ES-I3 (cell line): ENCODE data around the gene ZNF239.
"Not testable (repeated sequence)": the region's sequence is repeated elsewhere in the genome, so short reads cannot be mapped to it uniquely, and the experiment has no call there.

Experiments
- H3K36me3 ChIP-seq: 2 replicates; pipeline ENCODE4 v1.6.1; 2013; ENCODE audit warnings: mild to moderate bottlenecking, low read length, control low read depth, moderate library complexity; ENCODE audit not compliant: insufficient read depth
- H3K4me1 ChIP-seq: 2 replicates; pipeline ENCODE4 v1.6.1; 2013; ENCODE audit warnings: mild to moderate bottlenecking, control low read depth, low read length; ENCODE audit not compliant: insufficient read depth
- H3K9ac ChIP-seq: 2 replicates; pipeline ENCODE4 v1.6.1; 2013; ENCODE audit warnings: low read depth, mild to moderate bottlenecking, low read length, moderate library complexity
- H3K9me3 ChIP-seq: 2 replicates; pipeline ENCODE4 v1.6.1; 2013; ENCODE audit warnings: mild to moderate bottlenecking, low read length, moderate library complexity; ENCODE audit not compliant: control insufficient read depth, insufficient read depth

The ZNF239 gene

GRCh38 chr10:43574001-43574892 lies at the start of gene ZNF239:
Gene ZNF239 (minus strand): TSS chr10:43574616. CDS start chr10:43558079, 16,537 bp downstream.
- H3K9ac ChIP-seq, result peak within 1 kb of the TSS; percentile 79
- H3K4me1 ChIP-seq, result peaks cover 3% of the 10 kb centered on the region; the same call in 1 of the 2 replicates
- no peaks in the 10 kb centered on the region for H3K9me3 ChIP-seq
- H3K36me3 ChIP-seq, result peaks cover 8% of the 10 kb centered on the region; the same call in 1 of the 2 replicates

- Histone ChIP-seq H3K9ac (no peak overlapping the region), H3K4me1 (no peaks in the 10 kb centered on the region), H3K9me3 (no peaks in the 10 kb centered on the region), H3K36me3 (no peaks in the 10 kb centered on the region)
Measured at GRCh38 chr10:43623351-43623750, 48.9 kb upstream of the ZNF239 start.

- no peaks in the 10 kb centered on the region; the same call in 1 of the 2 replicates for H3K36me3 ChIP-seq
- no peak overlapping the region for H3K9ac ChIP-seq
- H3K4me1 ChIP-seq, result no peaks in the 10 kb centered on the region
- peaks cover 5% of the 10 kb centered on the region; the same call in 1 of the 2 replicates for H3K9me3 ChIP-seq
Measured at GRCh38 chr10:43622038-43622437, 47.6 kb upstream of the ZNF239 start.

GRCh38 chr10:43619368-43619767 lies 45.0 kb upstream of the ZNF239 start:
- Histone ChIP-seq H3K9ac (no peak overlapping the region), H3K9me3 (peaks cover 13% of the 10 kb centered on the region), H3K4me1 (no peaks in the 10 kb centered on the region), H3K36me3 (peaks cover 10% of the 10 kb centered on the region; the same call in 1 of the 2 replicates)

GRCh38 chr10:43616697-43617370 lies 42.4 kb upstream of the ZNF239 start:
- no peaks in the 10 kb centered on the region for H3K4me1 ChIP-seq
- no peak overlapping the region for H3K9ac ChIP-seq
- H3K9me3 ChIP-seq, result peaks cover 13% of the 10 kb centered on the region
- peaks cover 10% of the 10 kb centered on the region; the same call in 1 of the 2 replicates for H3K36me3 ChIP-seq

- Histone ChIP-seq H3K9me3 (peaks cover 2% of the 10 kb centered on the region; the same call in 1 of the 2 replicates), H3K9ac (no peak overlapping the region), H3K36me3 (peaks cover 8% of the 10 kb centered on the region; the same call in 1 of the 2 replicates), H3K4me1 (no peaks in the 10 kb centered on the region)
Measured at GRCh38 chr10:43610636-43611035, 36.2 kb upstream of the ZNF239 start.

- H3K36me3 ChIP-seq, result peaks cover 8% of the 10 kb centered on the region; the same call in 1 of the 2 replicates
- H3K9ac ChIP-seq, result peak overlapping the region; percentile 67
Measured at GRCh38 chr10:43607199-43607573, 32.8 kb upstream of the ZNF239 start.

GRCh38 chr10:43606323-43607198 lies 32.1 kb upstream of the ZNF239 start, which contains the start of gene ZNF485:
Gene ZNF485 (plus strand): TSS chr10:43606438. CDS start chr10:43607051, 613 bp downstream.
- Histone ChIP-seq H3K9ac (peak within 1 kb of the TSS; percentile 67), H3K9me3 (no peaks in the 10 kb centered on the region), H3K36me3 (peaks cover 8% of the 10 kb centered on the region; the same call in 1 of the 2 replicates), H3K4me1 (no peaks in the 10 kb centered on the region)

More at GRCh38 chr10:43607199-43607573, 32.8 kb upstream of the ZNF239 start:
- Histone ChIP-seq H3K4me1 (no peaks in the 10 kb centered on the region), H3K9me3 (no peaks in the 10 kb centered on the region)

GRCh38 chr10:43605850-43606322 lies 31.5 kb upstream of the ZNF239 start:
- H3K4me1 ChIP-seq, result no peaks in the 10 kb centered on the region
- no peaks in the 10 kb centered on the region for H3K9me3 ChIP-seq
- peaks cover 8% of the 10 kb centered on the region; the same call in 1 of the 2 replicates for H3K36me3 ChIP-seq
- H3K9ac ChIP-seq, result peak overlapping the region; percentile 67; the same call in 1 of the 2 replicates

- H3K4me1 ChIP-seq, H3K9ac ChIP-seq, H3K9me3 ChIP-seq, H3K36me3 ChIP-seq: not testable (repeated sequence)
Measured at GRCh38 chr10:43601576-43601975, 27.2 kb upstream of the ZNF239 start.

GRCh38 chr10:43599333-43599732 lies 24.9 kb upstream of the ZNF239 start:
- H3K4me1 ChIP-seq, result no peaks in the 10 kb centered on the region
- H3K9ac ChIP-seq, result no peak overlapping the region
- H3K36me3 ChIP-seq, result no peaks in the 10 kb centered on the region
- H3K9me3 ChIP-seq, result peaks cover 3% of the 10 kb centered on the region; the same call in 1 of the 2 replicates

- Histone ChIP-seq H3K9me3 (peaks cover 9% of the 10 kb centered on the region; the same call in 1 of the 2 replicates), H3K4me1 (no peaks in the 10 kb centered on the region), H3K9ac (no peak overlapping the region), H3K36me3 (no peaks in the 10 kb centered on the region)
Measured at GRCh38 chr10:43598446-43598845, 24.0 kb upstream of the ZNF239 start.

- H3K9me3 ChIP-seq, result peaks cover 11% of the 10 kb centered on the region
- no peak overlapping the region for H3K9ac ChIP-seq
Measured at GRCh38 chr10:43596546-43596945, 22.1 kb upstream of the ZNF239 start.

More at GRCh38 chr10:43596546-43596945, 22.1 kb upstream of the ZNF239 start:
- Histone ChIP-seq H3K4me1 (no peaks in the 10 kb centered on the region), H3K36me3 (no peaks in the 10 kb centered on the region)
